GM04504 (cell line): Measurements from ENCODE around the gene TNFAIP8.

Experiments used
- DNase-seq: peaks from one replicate; pipeline ENCODE4 v3.0.0-alpha.2; 2012; ENCODE audit warnings: low read depth

The TNFAIP8 gene

GRCh38 chr5:119355685-119356611 is at the start of gene TNFAIP8:
TSS of gene TNFAIP8 (plus strand) at chr5:119356019. CDS start at chr5:119356091, 72 bp downstream.
- no peak for DNase-seq

GRCh38 chr5:119307170-119307569 is 48.6 kb upstream of the TNFAIP8 start:
- DNase-seq = no peak

- no peak for DNase-seq
These were observed 46.5 kb upstream of the TNFAIP8 start for GRCh38 chr5:119309326-119309725.

- no peak for DNase-seq
These were observed 44.1 kb upstream of the TNFAIP8 start for GRCh38 chr5:119311688-119312087.

GRCh38 chr5:119312403-119312802 is 43.4 kb upstream of the TNFAIP8 start:
- no peak for DNase-seq

- no peak for DNase-seq
These were observed 42.6 kb upstream of the TNFAIP8 start for GRCh38 chr5:119313197-119313596.

GRCh38 chr5:119313658-119314605 is 41.9 kb upstream of the TNFAIP8 start:
- no peak for DNase-seq

GRCh38 chr5:119315516-119315949 is 40.3 kb upstream of the TNFAIP8 start:
- no peak for DNase-seq

GRCh38 chr5:119316086-119316485 is 39.7 kb upstream of the TNFAIP8 start:
- no peak for DNase-seq

GRCh38 chr5:119316906-119317305 is 38.9 kb upstream of the TNFAIP8 start:
- DNase-seq = no peak

- DNase-seq = no peak
These were observed 37.4 kb upstream of the TNFAIP8 start for GRCh38 chr5:119318256-119318894.

GRCh38 chr5:119319401-119319800 is 36.4 kb upstream of the TNFAIP8 start:
- DNase-seq = no peak

- no peak for DNase-seq
These were observed 35.9 kb upstream of the TNFAIP8 start for GRCh38 chr5:119319890-119320289.

GRCh38 chr5:119321569-119322311 is 34.1 kb upstream of the TNFAIP8 start:
- DNase-seq = no peak

GRCh38 chr5:119322312-119322947 is 33.4 kb upstream of the TNFAIP8 start:
- DNase-seq = no peak

- DNase-seq = no peak
These were observed 32.8 kb upstream of the TNFAIP8 start for GRCh38 chr5:119322948-119323537.

GRCh38 chr5:119323601-119324000 is 32.2 kb upstream of the TNFAIP8 start:
- no peak for DNase-seq

- no peak for DNase-seq
These were observed 31.0 kb upstream of the TNFAIP8 start for GRCh38 chr5:119324842-119325241.

- DNase-seq = no peak
These were observed 28.8 kb upstream of the TNFAIP8 start for GRCh38 chr5:119327018-119327417.
